Forelimb muscle (tissue), 1 donor: Measurements from ENCODE around the gene PPAN. TPM values are rescaled to one million over a fixed set of nuclear protein-coding genes. Genes with fewer than 3 reads are reported as not detected.

ENCODE experiments used
- DNase-seq: peaks from one replicate; pipeline ENCODE4 v3.0.0-alpha.2; 2013; ENCODE audit warnings: low read depth
- polyA plus RNA-seq: library from polyadenylated mRNA; unstranded; fragments of 120-200 nt; gene quantifications from one replicate; pipeline ENCODE4 v1.2.1, GENCODE V29; 2013; ENCODE audit not compliant: insufficient read length

Gene PPAN
- 28.5 TPM for polyA plus RNA-seq

DNA sequence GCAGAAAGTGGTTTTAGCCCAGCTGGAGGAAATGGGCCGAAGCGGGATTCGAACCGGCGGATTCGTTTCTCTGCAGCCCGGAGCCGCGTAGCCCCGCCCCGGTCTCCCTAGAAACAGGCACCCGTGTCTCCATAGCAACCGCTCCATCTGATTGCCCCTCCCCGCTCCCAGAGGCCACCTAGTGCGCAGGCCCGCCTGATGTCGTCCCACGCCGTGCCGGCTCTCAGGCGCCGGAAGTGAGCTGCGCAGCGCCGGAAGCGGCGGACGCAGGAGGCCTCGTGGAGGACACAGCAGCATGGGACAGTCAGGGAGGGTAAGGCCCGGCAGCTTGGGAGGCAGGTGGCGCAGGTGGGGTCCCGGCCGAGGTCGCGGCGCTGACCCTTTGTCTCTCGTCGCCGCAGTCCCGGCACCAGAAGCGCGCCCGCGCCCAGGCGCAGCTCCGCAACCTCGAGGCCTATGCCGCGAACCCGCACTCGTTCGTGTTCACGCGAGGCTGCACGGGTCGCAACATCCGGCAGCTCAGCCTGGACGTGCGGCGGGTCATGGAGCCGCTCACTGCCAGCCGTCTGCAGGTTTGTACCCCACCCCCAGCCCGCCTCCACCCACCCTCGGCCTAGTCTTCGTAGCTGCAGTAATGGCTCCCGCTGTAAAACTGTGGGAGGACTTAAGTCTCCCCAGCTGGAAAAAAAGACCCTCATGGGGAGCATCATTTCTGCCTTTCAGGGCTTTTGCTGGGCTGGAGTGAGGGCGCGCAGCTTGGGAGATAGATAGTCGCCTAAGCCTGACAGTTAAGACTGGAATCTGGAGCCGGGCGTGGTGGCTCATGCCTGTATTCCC is at the start of gene PPAN:
Gene PPAN (plus strand): TSS at position 263 of the 837 bp plus-strand sequence. CDS start 33 bp downstream, at position 296.
- DNase-seq: peak; percentile 93

- DNase-seq: no peak
Observed at GRCh38 chr19:10061717-10062310, 44.3 kb upstream of the PPAN start.

GRCh38 chr19:10068205-10068604 is 38.0 kb upstream of the PPAN start:
- DNase-seq: no peak

DNA sequence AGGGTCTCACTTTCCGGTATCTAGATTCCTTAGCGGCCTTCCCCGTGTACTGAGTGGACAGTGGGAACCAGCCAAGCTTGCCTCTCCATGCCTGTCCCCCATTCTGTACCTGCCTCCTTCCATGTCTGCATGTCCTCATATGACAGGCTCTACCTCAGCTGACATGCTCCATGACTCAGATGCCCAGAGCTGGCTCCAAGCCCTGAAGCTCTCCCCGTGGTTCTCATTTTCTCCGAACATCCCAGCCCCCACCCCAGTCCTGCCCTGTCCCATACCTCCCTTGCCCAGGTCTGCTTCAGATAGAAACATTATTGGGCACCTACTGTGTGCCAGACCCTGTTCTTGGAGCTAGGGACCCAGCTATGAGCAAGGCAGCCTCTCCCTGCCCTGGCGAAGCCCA is 37.1 kb upstream of the PPAN start:
- DNase-seq: no peak

GRCh38 chr19:10070730-10071446 is 35.3 kb upstream of the PPAN start:
- DNase-seq: no peak

DNA sequence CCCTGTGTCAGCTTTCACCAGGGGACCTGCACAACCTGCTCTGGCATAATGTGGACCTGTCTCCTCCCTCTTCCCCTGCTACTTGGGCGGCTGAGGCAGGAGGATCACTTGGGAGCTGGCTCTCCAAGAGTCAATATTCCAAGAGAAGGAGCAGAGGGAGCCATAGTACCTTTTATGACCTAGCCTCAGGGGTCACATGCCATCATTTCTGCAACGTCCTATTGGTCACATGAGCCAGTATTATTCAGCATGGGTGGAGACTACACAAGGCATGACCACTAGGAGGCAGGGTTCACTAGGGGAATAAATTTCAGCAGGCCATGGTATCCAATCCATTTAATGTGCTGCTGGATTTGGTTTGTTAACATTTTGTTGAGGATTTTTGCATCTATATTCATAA is 32.0 kb upstream of the PPAN start:
- no peak for DNase-seq

DNA sequence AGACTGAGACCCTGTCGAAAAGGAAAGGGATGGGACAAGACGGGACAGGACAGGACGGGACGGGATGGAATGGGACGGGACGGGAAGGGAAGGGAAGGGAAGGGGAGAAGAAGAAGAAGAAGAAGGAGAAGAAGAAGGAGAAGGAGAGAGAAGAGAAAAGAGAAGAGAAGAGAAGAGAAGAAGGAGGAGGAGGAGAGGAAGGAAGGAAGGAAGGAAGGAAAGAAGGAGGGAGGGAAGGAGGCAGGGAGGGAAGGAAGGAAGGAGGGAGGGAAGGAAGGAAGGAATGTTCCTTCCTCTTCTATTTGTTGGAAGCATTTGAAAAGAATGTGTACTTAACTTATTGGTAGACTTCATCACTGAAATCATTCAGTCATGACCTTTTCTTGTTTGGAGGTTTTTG is 29.6 kb upstream of the PPAN start:
- DNase-seq: no peak

DNA sequence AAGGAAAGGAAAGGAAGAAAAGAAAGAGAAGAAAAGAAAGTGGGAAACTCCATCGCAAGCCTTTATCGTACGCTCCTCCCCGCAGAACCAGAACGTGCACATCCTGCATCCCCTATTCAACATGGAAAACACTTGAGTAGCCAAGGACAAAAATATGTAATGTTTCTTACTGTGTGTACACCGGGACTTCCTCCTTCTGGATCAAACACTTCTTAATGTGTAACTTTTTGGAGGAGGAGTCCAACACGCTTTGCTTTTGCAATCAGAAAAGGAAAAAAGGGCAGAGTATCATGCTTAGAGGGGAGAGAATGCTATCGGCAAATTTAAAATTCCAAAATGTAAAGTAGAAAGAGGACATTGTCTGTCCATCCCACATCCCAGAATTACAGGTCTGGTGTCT is 27.8 kb upstream of the PPAN start:
- no peak for DNase-seq

- no peak for DNase-seq
Observed at GRCh38 chr19:10079031-10079453, 27.1 kb upstream of the PPAN start.

GRCh38 chr19:10083911-10084310 is 22.3 kb upstream of the PPAN start:
- DNase-seq: no peak

DNA sequence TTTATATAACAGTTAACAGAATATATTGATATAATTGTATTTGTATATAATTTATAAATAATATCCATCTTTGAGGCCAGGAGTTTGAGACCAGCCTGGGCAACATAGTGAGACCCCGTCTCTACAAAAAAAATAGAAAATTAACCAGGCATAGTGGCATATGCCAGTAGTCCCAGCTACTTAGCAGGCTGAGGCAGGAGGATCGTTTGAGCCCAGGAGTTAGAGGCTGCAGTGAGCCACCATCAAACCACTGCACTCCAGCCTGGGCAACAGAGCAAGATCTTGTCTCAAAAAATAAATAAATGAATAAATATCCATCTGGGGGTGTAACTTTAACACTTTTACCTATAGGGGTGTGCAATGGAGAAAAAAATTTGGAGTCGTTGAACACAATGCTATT is 21.4 kb upstream of the PPAN start:
- no peak for DNase-seq

GRCh38 chr19:10085641-10086590 is 20.2 kb upstream of the PPAN start, which contains the start of gene SHFL:
TSS of gene SHFL (plus strand) at chr19:10086317. CDS start at chr19:10086428, 111 bp downstream.
- no peak for DNase-seq

DNA sequence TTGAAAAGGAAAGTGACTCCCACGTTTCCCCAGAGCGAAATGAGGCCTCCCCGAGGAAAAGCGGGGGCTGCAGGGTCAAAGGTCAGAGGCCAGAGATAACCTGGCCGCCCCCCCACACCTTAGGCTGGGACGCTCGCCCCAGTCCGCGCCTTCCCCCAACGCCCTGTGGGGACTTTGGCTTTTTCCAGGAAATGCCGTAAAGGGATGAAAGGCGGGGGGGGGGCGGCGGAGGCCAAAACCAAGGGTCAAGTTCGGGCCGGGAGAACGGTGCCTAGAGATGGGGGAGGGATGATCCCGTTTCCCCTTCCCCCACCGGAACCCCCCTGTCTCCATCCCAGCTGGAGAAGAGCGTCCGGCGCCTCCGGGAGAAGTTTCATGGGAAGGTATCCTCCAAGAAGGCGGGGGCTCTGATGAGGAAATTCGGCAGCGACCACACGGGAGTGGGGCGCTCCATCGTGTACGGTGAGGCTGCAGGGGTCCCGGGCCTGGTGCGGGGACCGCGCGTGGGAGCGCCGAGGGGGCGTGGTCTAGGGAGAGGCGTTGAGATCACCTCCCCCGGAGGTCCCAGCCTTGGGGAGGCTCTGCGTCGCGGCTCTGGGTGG is 19.5 kb upstream of the PPAN start:
- no peak for DNase-seq

DNA sequence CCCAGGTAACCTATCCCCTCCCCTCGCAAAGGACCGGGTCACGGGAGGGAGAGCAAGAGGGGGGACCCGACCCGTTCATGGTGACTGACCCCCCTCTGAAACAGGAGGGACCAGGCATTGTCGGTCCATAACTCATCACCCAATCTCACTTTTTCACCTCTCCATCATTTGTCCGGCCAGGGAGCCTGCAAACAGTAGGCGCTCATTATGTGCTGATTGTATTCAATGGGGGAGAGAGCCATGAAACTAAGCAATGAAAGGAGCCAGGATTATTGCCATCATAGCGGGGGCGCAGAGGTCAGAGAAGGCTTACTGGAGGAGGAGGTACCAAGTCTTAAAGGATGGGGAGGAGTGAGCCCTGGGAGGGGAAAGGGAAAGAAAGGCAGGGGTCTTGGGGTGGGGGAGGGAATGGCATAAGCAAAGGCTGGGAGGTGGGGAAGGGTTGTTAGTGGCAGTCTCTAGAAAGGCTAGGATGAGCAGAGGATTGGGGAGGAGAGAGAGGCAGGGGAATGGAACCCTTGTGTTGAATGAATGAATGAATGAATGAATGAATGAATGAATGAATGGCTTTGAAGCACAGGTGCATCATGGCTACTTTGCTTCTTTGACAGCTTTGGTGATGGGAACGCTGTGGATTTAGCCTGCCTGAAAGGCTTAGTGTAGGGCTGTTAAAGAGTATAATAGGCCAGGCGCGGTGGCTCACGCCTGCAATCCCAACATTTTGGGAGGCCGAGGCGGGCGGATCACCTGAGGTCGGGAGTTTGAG is 18.7 kb upstream of the PPAN start:
- no peak for DNase-seq

DNA sequence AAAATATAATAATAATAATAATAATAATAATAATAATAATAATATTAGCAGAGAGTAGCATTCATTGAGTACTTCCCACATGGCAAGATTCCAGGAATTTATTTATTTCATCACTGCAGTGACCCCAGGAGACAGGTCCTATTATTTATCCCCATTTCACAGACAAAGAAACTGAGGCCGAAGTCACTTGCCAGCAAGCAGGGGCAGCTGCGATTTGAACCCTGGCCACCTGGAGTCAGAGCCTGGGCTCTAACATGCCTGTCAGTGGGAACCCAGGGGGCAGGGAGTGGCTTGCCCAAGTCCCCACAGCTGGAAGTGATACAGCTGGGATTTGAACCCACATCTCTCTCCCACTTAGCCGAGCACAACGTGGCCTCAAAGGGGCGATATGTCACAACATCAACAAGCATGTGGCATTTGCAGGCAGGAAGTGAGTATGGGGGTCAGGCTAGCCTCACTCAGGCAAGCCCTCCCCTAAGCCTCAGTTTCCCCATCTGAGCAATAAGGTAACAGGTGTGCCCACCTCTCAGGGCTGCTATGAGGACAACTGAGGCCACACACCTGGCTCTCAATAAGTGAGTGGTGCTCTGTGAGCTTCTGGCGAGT is 17.1 kb upstream of the PPAN start:
- no peak for DNase-seq

- no peak for DNase-seq
Observed at GRCh38 chr19:10089801-10090375, 16.3 kb upstream of the PPAN start.

- DNase-seq: no peak
Observed at GRCh38 chr19:10091370-10091687, 14.8 kb upstream of the PPAN start.

GRCh38 chr19:10091895-10092641 is 14.1 kb upstream of the PPAN start:
- DNase-seq: no peak
